Stimulated activated naive B cell treated with anti-CD40 and anti-IgM and Interleukin-4, amounts not matched to agents 10 μg/mL and 1 μg/mL and 100 μg/mL, for 72 hours (primary cell): Measurements from ENCODE around the gene UIMC1.
A peak's percentile ranks its signal among the peaks of the same experiment; 100 is the strongest.

ENCODE experiments used
- ATAC-seq, 2 donors: fragments of 150-1000 bp; cut with Tn5 transposase; replicated peaks; 2 replicates each; pipeline ENCODE4 v1.10.0; 2021; ENCODE audit warnings: moderate library complexity in 1 of 2
- DNase-seq: peaks from one replicate; pipeline ENCODE4 v3.0.0; 2021
- H3K27ac Mint-ChIP-seq: one replicate; pipeline ENCODE4 v1.8.0; 2022; ENCODE audit warnings: mild to moderate bottlenecking, mixed read lengths
- H3K27me3 Mint-ChIP-seq, 2 donors: one replicate each; pipeline ENCODE4 v1.8.0; 2022; ENCODE audit warnings: mixed read lengths in 2 of 2
- H3K36me3 Mint-ChIP-seq, 2 donors: one replicate each; pipeline ENCODE4 v1.8.0; 2022; ENCODE audit warnings: mixed read lengths in 2 of 2, mild to moderate bottlenecking in 1 of 2
- H3K4me1 Mint-ChIP-seq, 2 donors: one replicate each; pipeline ENCODE4 v1.8.0; 2022; ENCODE audit warnings: mixed read lengths in 2 of 2, mild to moderate bottlenecking in 1 of 2
- H3K4me3 Mint-ChIP-seq, 2 donors: one replicate each; pipeline ENCODE4 v1.8.0; 2022; ENCODE audit warnings: mild to moderate bottlenecking in 2 of 2, mixed read lengths in 2 of 2, moderate library complexity in 1 of 2
- H3K9me3 Mint-ChIP-seq, 2 donors: one replicate each; pipeline ENCODE4 v1.8.0; 2022; ENCODE audit warnings: mixed read lengths in 2 of 2, mild to moderate bottlenecking in 1 of 2

The UIMC1 gene

GRCh38 chr5:176922817-176923216 lies 83.8 kb downstream of the UIMC1 start:
- DNase-seq (no peak), ATAC-seq (no peak)
- no peaks in the 10 kb centered on the region for H3K9me3 Mint-ChIP-seq
- H3K27ac Mint-ChIP-seq: no peak overlapping the region
- H3K36me3 Mint-ChIP-seq: peaks cover 34 to 48% of the 10 kb centered on the region in 2 donors
- H3K27me3 Mint-ChIP-seq: no peaks in the 10 kb centered on the region
- H3K4me3 Mint-ChIP-seq: no peak overlapping the region
- H3K4me1 Mint-ChIP-seq: no peaks in the 10 kb centered on the region

GRCh38 chr5:176921714-176922113 lies 84.9 kb downstream of the UIMC1 start:
- no peaks in the 10 kb centered on the region for H3K9me3 Mint-ChIP-seq
- ATAC-seq: no peak
- DNase-seq: no peak
- no peak overlapping the region for H3K4me3 Mint-ChIP-seq
- peaks cover 32 to 48% of the 10 kb centered on the region in 2 donors for H3K36me3 Mint-ChIP-seq
- H3K27ac Mint-ChIP-seq: peak overlapping the region; percentile 25
- H3K27me3 Mint-ChIP-seq: no peaks in the 10 kb centered on the region
- no peaks in the 10 kb centered on the region for H3K4me1 Mint-ChIP-seq

GRCh38 chr5:176918613-176919012 lies 88.0 kb downstream of the UIMC1 start:
- Mint-ChIP-seq H3K9me3 (no peaks in the 10 kb centered on the region), H3K27me3 (no peaks in the 10 kb centered on the region), H3K4me1 (peaks cover 2 to 9% of the 10 kb centered on the region in 2 donors), H3K4me3 (no peak overlapping the region), H3K36me3 (peaks cover 41 to 47% of the 10 kb centered on the region in 2 donors), H3K27ac (no peak overlapping the region)
- no peak for DNase-seq
- ATAC-seq: no peak

GRCh38 chr5:176916337-176916736 lies 90.2 kb downstream of the UIMC1 start:
- Mint-ChIP-seq H3K4me3 (no peak overlapping the region), H3K27ac (no peak overlapping the region), H3K4me1 (peaks cover 2 to 14% of the 10 kb centered on the region in 2 donors), H3K27me3 (no peaks in the 10 kb centered on the region), H3K9me3 (no peaks in the 10 kb centered on the region), H3K36me3 (peaks cover 37 to 47% of the 10 kb centered on the region in 2 donors)
- ATAC-seq (no peak), DNase-seq (no peak)

- ATAC-seq: no peak
These were observed 90.7 kb downstream of the UIMC1 start for GRCh38 chr5:176915906-176916305.

GRCh38 chr5:176912115-176912514 lies 94.5 kb downstream of the UIMC1 start:
- no peak for ATAC-seq
- Mint-ChIP-seq H3K27ac (no peak overlapping the region), H3K4me3 (no peak overlapping the region), H3K9me3 (no peaks in the 10 kb centered on the region), H3K36me3 (peaks cover 38 to 47% of the 10 kb centered on the region in 2 donors), H3K27me3 (no peaks in the 10 kb centered on the region), H3K4me1 (peaks cover 7 to 29% of the 10 kb centered on the region in 2 donors)
- no peak for DNase-seq

More at GRCh38 chr5:176915906-176916305, 90.7 kb downstream of the UIMC1 start:
- Mint-ChIP-seq H3K4me1 (peaks cover 2 to 17% of the 10 kb centered on the region in 2 donors), H3K27ac (no peak overlapping the region), H3K36me3 (peaks cover 36 to 45% of the 10 kb centered on the region in 2 donors), H3K4me3 (no peak overlapping the region), H3K9me3 (no peaks in the 10 kb centered on the region), H3K27me3 (no peaks in the 10 kb centered on the region)
- no peak for DNase-seq

- H3K9me3 Mint-ChIP-seq: no peaks in the 10 kb centered on the region
- H3K27ac Mint-ChIP-seq: no peak overlapping the region
- H3K4me3 Mint-ChIP-seq: no peak overlapping the region
- peaks cover 42 to 60% of the 10 kb centered on the region in 2 donors for H3K36me3 Mint-ChIP-seq
- ATAC-seq (no peak), DNase-seq (no peak)
- H3K27me3 Mint-ChIP-seq: no peaks in the 10 kb centered on the region
- H3K4me1 Mint-ChIP-seq: peaks cover 5 to 20% of the 10 kb centered on the region in 2 donors
These were observed 97.8 kb downstream of the UIMC1 start for GRCh38 chr5:176908675-176909368.

- Mint-ChIP-seq H3K27me3 (no peaks in the 10 kb centered on the region), H3K27ac (no peak overlapping the region), H3K4me1 (peaks cover 13 to 36% of the 10 kb centered on the region in 2 donors), H3K9me3 (peaks cover 0 to under 1% of the 10 kb centered on the region in 2 donors), H3K4me3 (no peak overlapping the region), H3K36me3 (peaks cover 46 to 59% of the 10 kb centered on the region in 2 donors)
- ATAC-seq (no peak), DNase-seq (no peak)
These were observed 99.8 kb downstream of the UIMC1 start for GRCh38 chr5:176906796-176907195.

GRCh38 chr5:176906126-176906525 lies 100.5 kb downstream of the UIMC1 start:
- Mint-ChIP-seq H3K27ac (no peak overlapping the region), H3K4me1 (peaks cover 17 to 38% of the 10 kb centered on the region in 2 donors), H3K36me3 (peaks cover 48 to 59% of the 10 kb centered on the region in 2 donors), H3K4me3 (no peak overlapping the region), H3K27me3 (no peaks in the 10 kb centered on the region), H3K9me3 (peaks cover 0 to 2% of the 10 kb centered on the region in 2 donors)
- DNase-seq: no peak
- ATAC-seq: no peak

GRCh38 chr5:176904276-176904675 lies 102.3 kb downstream of the UIMC1 start:
- Mint-ChIP-seq H3K27ac (no peak overlapping the region), H3K27me3 (no peaks in the 10 kb centered on the region), H3K4me1 (peaks cover 19 to 34% of the 10 kb centered on the region in 2 donors), H3K4me3 (no peak overlapping the region), H3K36me3 (peaks cover 52 to 61% of the 10 kb centered on the region in 2 donors), H3K9me3 (peaks cover 0 to 2% of the 10 kb centered on the region in 2 donors)
- ATAC-seq: no peak
- no peak for DNase-seq

GRCh38 chr5:176902911-176903664 lies 103.5 kb downstream of the UIMC1 start:
- Mint-ChIP-seq H3K4me3 (no peak overlapping the region), H3K27ac (peak overlapping the region; percentile 22), H3K9me3 (peaks cover 0 to 2% of the 10 kb centered on the region in 2 donors), H3K27me3 (no peaks in the 10 kb centered on the region), H3K36me3 (peaks cover 46 to 53% of the 10 kb centered on the region in 2 donors), H3K4me1 (peaks cover 21 to 40% of the 10 kb centered on the region in 2 donors)
- DNase-seq (no peak), ATAC-seq (no peak)

- peak overlapping the region; percentile 85 for H3K27ac Mint-ChIP-seq
- peaks cover 0 to 8% of the 10 kb centered on the region in 2 donors for H3K27me3 Mint-ChIP-seq
- ATAC-seq: peak in 1 of 2 donors; percentile 8
- peaks cover 21 to 40% of the 10 kb centered on the region in 2 donors for H3K4me1 Mint-ChIP-seq
- H3K4me3 Mint-ChIP-seq: no peak overlapping the region
- H3K36me3 Mint-ChIP-seq: peaks cover 41 to 48% of the 10 kb centered on the region in 2 donors
- no peak for DNase-seq
- H3K9me3 Mint-ChIP-seq: peaks cover 0 to 2% of the 10 kb centered on the region in 2 donors
These were observed 104.3 kb downstream of the UIMC1 start for GRCh38 chr5:176902102-176902814.

GRCh38 chr5:176901260-176902101 lies 105.1 kb downstream of the UIMC1 start:
- peak; percentile 91 to 95 for ATAC-seq
- Mint-ChIP-seq H3K9me3 (peaks cover 0 to 2% of the 10 kb centered on the region in 2 donors), H3K4me3 (peak overlapping the region; percentile 23 to 26), H3K36me3 (peaks cover 41 to 42% of the 10 kb centered on the region in 2 donors), H3K4me1 (peaks cover 21 to 40% of the 10 kb centered on the region in 2 donors), H3K27me3 (peaks cover 0 to 8% of the 10 kb centered on the region in 2 donors), H3K27ac (peak overlapping the region; percentile 85)
- peak; percentile 17 for DNase-seq
